SK-N-SH (cell line): Measurements from ENCODE around the gene ABHD11. TPM values are rescaled to one million over a fixed set of nuclear protein-coding genes. Genes with fewer than 3 reads are reported as not detected.

Source experiments
- CTCF ChIA-PET: fragments of 300-600, 350-600 bp; formaldehyde crosslinking; extraction: SDS; loops from one replicate; lab custom pipeline; 2021; lab: Yijun Ruan, JAX
- POLR2A ChIA-PET: fragments of 350-600 bp; sonication (Branson Sonifier 250); formaldehyde crosslinking; extraction: SDS; loops from one replicate; lab custom pipeline; 2020; ENCODE audit warnings: antibody characterized with exemption, inconsistent platforms; lab: Yijun Ruan, JAX
- DNase-seq: peaks from one replicate; pipeline ENCODE4 v3.0.0; 2012
- H2AFZ ChIP-seq: fragments of 200-600 bp; sonication (generic); 2 replicates; pipeline ENCODE4 v1.8.1; 2016; ENCODE audit warnings: antibody characterized with exemption, mild to moderate bottlenecking, low read depth
- H3F3A ChIP-seq: fragments of 200-600 bp; sonication (generic); replicated peaks from 2 replicates; pipeline ENCODE3; 2016; ENCODE audit warnings: antibody characterized with exemption, mild to moderate bottlenecking; ENCODE audit not compliant: insufficient read depth
- H3K27ac ChIP-seq, 2 experiments: fragments of 200-500 bp in 1 of 2; fragments of 200-600 bp in 1 of 2; sonication (Bioruptor generic) in 1 of 2; sonication (generic), shearing (Covaris generic) in 1 of 2; 2 replicates each; pipeline versions ENCODE4 v1.5.1 to v1.6.1; 2014 to 2016; ENCODE audit warnings: low read depth in 2 of 2, inconsistent platforms in 1 of 2, low read length in 1 of 2, mild to moderate bottlenecking in 1 of 2, mixed read lengths in 1 of 2
- H3K27me3 ChIP-seq: fragments of 200-600 bp; sonication (generic), shearing (Covaris generic); 2 replicates; pipeline ENCODE4 v1.6.1; 2016; ENCODE audit warnings: mixed run types; ENCODE audit not compliant: insufficient read depth
- H3K36me3 ChIP-seq, 2 experiments: fragments of 200-500 bp in 1 of 2; fragments of 200-600 bp in 1 of 2; sonication (Bioruptor generic) in 1 of 2; sonication (generic) in 1 of 2; replicated peaks in 1 of 2; 2 replicates each; pipeline versions ENCODE3 to v1.5.1; 2014 to 2016; ENCODE audit warnings: low read length in 1 of 2, mild to moderate bottlenecking in 1 of 2; ENCODE audit not compliant: insufficient read depth in 2 of 2, control insufficient read depth in 1 of 2
- H3K4me1 ChIP-seq, 2 experiments: fragments of 200-500 bp in 1 of 2; fragments of 200-600 bp in 1 of 2; sonication (Bioruptor generic) in 1 of 2; sonication (generic), shearing (Covaris generic) in 1 of 2; 2 replicates each; pipeline versions ENCODE4 v1.5.1 to v1.6.1; 2014 to 2016; ENCODE audit warnings: low read depth in 1 of 2, low read length in 1 of 2, mixed run types in 1 of 2; ENCODE audit not compliant: insufficient read depth in 2 of 2, control insufficient read depth in 1 of 2
- H3K4me2 ChIP-seq: fragments of 200-600 bp; sonication (generic), shearing (Covaris generic); 2 replicates; pipeline ENCODE4 v1.6.1; 2017; ENCODE audit warnings: mixed run types
- H3K4me3 ChIP-seq, 2 experiments: fragments of 200-500 bp in 1 of 2; fragments of 200-600 bp in 1 of 2; sonication (Bioruptor generic) in 1 of 2; sonication (generic), shearing (Covaris generic) in 1 of 2; 2 replicates each; pipeline versions ENCODE4 v1.5.1 to v1.8.1; 2014 to 2016; ENCODE audit warnings: low read depth in 2 of 2, inconsistent platforms in 1 of 2, low read length in 1 of 2, mild to moderate bottlenecking in 1 of 2, mixed read lengths in 1 of 2, moderate library complexity in 1 of 2
- H3K79me2 ChIP-seq: fragments of 200-600 bp; sonication (generic); 2 replicates; pipeline ENCODE4 v1.8.1; 2017; ENCODE audit warnings: mild to moderate bottlenecking; ENCODE audit not compliant: insufficient read depth
- H3K9ac ChIP-seq: fragments of 200-600 bp; sonication (generic); 2 replicates; pipeline ENCODE4 v1.6.1; 2017; ENCODE audit warnings: mixed run types
- H3K9me2 ChIP-seq: fragments of 200-600 bp; sonication (generic); 2 replicates; pipeline ENCODE4 v1.6.1; 2017; ENCODE audit warnings: mixed run types
- H3K9me3 ChIP-seq: fragments of 200-600 bp; sonication (generic); 2 replicates; pipeline ENCODE4 v1.6.1; 2017; ENCODE audit warnings: mixed run types, mild to moderate bottlenecking, moderate library complexity
- H4K20me1 ChIP-seq: fragments of 200-600 bp; sonication (generic); 2 replicates; pipeline ENCODE4 v1.6.1; 2017; ENCODE audit warnings: mild to moderate bottlenecking, mixed run types; ENCODE audit not compliant: insufficient read depth
- EP300 ChIP-seq, 2 experiments: IDR thresholded peaks; 2 replicates each; pipeline versions ENCODE4 v1.4.0 to v1.6.1; 2012; ENCODE audit warnings: borderline replicate concordance in 1 of 2, low read depth in 1 of 2, low read length in 1 of 2
- EZH2phosphoT487 ChIP-seq: fragments of 200-600 bp; sonication (generic); IDR thresholded peaks from 2 replicates; pipeline ENCODE4 v1.6.1; 2017; ENCODE audit warnings: low read depth, mixed run types, mild to moderate bottlenecking, antibody characterized with exemption, moderate library complexity, borderline replicate concordance
- GABPA ChIP-seq: IDR thresholded peaks from 2 replicates; pipeline ENCODE4 v1.4.0; 2012; ENCODE audit warnings: low read depth, mild to moderate bottlenecking
- GATA2 ChIP-seq: sonication (generic); formaldehyde crosslinking; IDR thresholded peaks from 2 replicates; pipeline ENCODE4 v1.5.0; 2020; ENCODE audit warnings: mild to moderate bottlenecking, missing genetic modification reagents
- MXI1 ChIP-seq: IDR thresholded peaks from 2 replicates; pipeline ENCODE4 v1.6.1; 2012; ENCODE audit warnings: mild to moderate bottlenecking, low read depth, low read length, improper control_type of control experiment
- NFIC ChIP-seq: IDR thresholded peaks from 2 replicates; pipeline ENCODE4 v1.4.0; 2012; ENCODE audit warnings: borderline replicate concordance
- NRF1 ChIP-seq: IDR thresholded peaks from 2 replicates; pipeline ENCODE4 v1.6.1; 2012; ENCODE audit warnings: low read depth, mild to moderate bottlenecking, low read length
- RXRA ChIP-seq: IDR thresholded peaks from 2 replicates; pipeline ENCODE4 v1.4.0; 2012; ENCODE audit warnings: low read depth, mild to moderate bottlenecking, borderline replicate concordance
- SIN3A ChIP-seq: IDR thresholded peaks from 2 replicates; pipeline ENCODE4 v1.6.1; 2012; ENCODE audit warnings: low read depth, mild to moderate bottlenecking, low read length, moderate library complexity, borderline replicate concordance
- SMC3 ChIP-seq: IDR thresholded peaks from 2 replicates; pipeline ENCODE4 v1.6.1; 2012; ENCODE audit warnings: low read depth, low read length, improper control_type of control experiment
- TAF1 ChIP-seq: IDR thresholded peaks from 2 replicates; pipeline ENCODE4 v1.6.1; 2012; ENCODE audit warnings: low read depth, mild to moderate bottlenecking, low read length, moderate library complexity, borderline replicate concordance
- TEAD4 ChIP-seq: IDR thresholded peaks from 2 replicates; pipeline ENCODE4 v1.4.0; 2012; ENCODE audit warnings: mild to moderate bottlenecking, borderline replicate concordance; ENCODE audit not compliant: insufficient read depth
- YY1 ChIP-seq: IDR thresholded peaks from 2 replicates; pipeline ENCODE4 v1.4.0; 2012; ENCODE audit warnings: low read depth, mild to moderate bottlenecking
- ZBTB33 ChIP-seq: IDR thresholded peaks from 2 replicates; pipeline ENCODE4 v1.4.0; 2012; ENCODE audit warnings: low read depth, borderline replicate concordance
- WGBS: methylation state at CpG from one replicate; pipeline ENCODE4 v1.1.6; 2017; ENCODE audit warnings: low lambda C conversion rate; 5-methylcytosine and 5-hydroxymethylcytosine counted together
- polyA plus RNA-seq, 3 experiments: library from polyadenylated mRNA; depleted of rRNA; stranded (reverse); fragments of >200 nt; gene quantifications; 2 replicates each; pipeline ENCODE4 v1.2.3, GENCODE V29; 2012
- TF ChIP-seq, protein P1 (sequence below): fragments of 150-350 bp; IDR thresholded peaks from 2 replicates; pipeline ENCODE4 v1.6.1; 2017; ENCODE audit warnings: antibody characterized with exemption, low read length, low read depth, borderline replicate concordance
- TF ChIP-seq, protein P2 (sequence below): IDR thresholded peaks from 2 replicates; pipeline ENCODE4; 2012

The ABHD11 gene
- polyA plus RNA-seq, 1 of the 3 experiments (the other 2 are of a cell fraction) = 29.9 TPM

GRCh38 chr7:73749931-73750776, 11.6 kb upstream of the ABHD11 start:
- Histone ChIP-seq H3K9ac (no peak overlapping the region), H3K9me2 (no peaks in the 10 kb centered on the region), H3K9me3 (no peaks in the 10 kb centered on the region), H2AFZ (no peak overlapping the region), H3K27ac (no peak overlapping the region), H3K4me3 (no peak overlapping the region), H3K4me2 (no peak overlapping the region), H3K36me3 (no peaks in the 10 kb centered on the region), H3F3A (no peaks in the 10 kb centered on the region), H3K4me1 (peaks cover 0 to 7% of the 10 kb centered on the region in 2 experiments; a peak in 1 of 4 replicates), H3K79me2 (no peaks in the 10 kb centered on the region), H3K27me3 (no peaks in the 10 kb centered on the region), H4K20me1 (no peaks in the 10 kb centered on the region)
- no peak for DNase-seq
- ChIA-PET CTCF (interaction anchor here (1.4 to 1.5 kb wide), 2 partner anchors 11 to 24 kb away, joined by 4 to 6 read pairs; partner anchors contain the start of gene ABHD11), POLR2A (no interaction called here)
- WGBS = 82% methylated on average over 16 of the region's 16 CpGs
- TF ChIP-seq SMC3 (no peak), EZH2phosphoT487 (no peak), NRF1 (no peak), EP300 (IDR thresholded peaks at IDR 0.05; ENCODE audit: borderline replicate concordance in 1 of 2, low read depth in 1 of 2, low read length in 1 of 2) (no peak), MXI1 (no peak), TAF1 (no peak), SIN3A (no peak), YY1 (no peak), NFIC (no peak), GABPA (no peak), RXRA (no peak), GATA2 (CRISPR knock-in tag) (no peak), TEAD4 (no peak), ZBTB33 (no peak)
- TF ChIP-seq, protein P1, sequence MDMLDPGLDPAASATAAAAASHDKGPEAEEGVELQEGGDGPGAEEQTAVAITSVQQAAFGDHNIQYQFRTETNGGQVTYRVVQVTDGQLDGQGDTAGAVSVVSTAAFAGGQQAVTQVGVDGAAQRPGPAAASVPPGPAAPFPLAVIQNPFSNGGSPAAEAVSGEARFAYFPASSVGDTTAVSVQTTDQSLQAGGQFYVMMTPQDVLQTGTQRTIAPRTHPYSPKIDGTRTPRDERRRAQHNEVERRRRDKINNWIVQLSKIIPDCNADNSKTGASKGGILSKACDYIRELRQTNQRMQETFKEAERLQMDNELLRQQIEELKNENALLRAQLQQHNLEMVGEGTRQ = no peak
- TF ChIP-seq, protein P2, sequence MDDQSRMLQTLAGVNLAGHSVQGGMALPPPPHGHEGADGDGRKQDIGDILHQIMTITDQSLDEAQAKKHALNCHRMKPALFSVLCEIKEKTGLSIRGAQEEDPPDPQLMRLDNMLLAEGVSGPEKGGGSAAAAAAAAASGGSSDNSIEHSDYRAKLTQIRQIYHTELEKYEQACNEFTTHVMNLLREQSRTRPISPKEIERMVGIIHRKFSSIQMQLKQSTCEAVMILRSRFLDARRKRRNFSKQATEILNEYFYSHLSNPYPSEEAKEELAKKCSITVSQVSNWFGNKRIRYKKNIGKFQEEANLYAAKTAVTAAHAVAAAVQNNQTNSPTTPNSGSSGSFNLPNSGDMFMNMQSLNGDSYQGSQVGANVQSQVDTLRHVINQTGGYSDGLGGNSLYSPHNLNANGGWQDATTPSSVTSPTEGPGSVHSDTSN = no peak
